Measurements from ENCODE around the gene PLCD1. TPM values are rescaled to one million over a fixed set of nuclear protein-coding genes. Genes with fewer than 3 reads are reported as not detected.
"Not testable (repeated sequence)": the region's sequence is repeated elsewhere in the genome, so short reads cannot be mapped to it uniquely, and the experiment has no call there.

The PLCD1 gene
- 10 to 100 TPM in 1 of 2 experiments, 1 to 10 TPM in 1; 9.7 to 10.1 TPM for total RNA-seq

GRCh38 chr3:38029400-38030125 is at the start of gene PLCD1:
Gene PLCD1 (minus strand): TSS chr3:38029642. CDS start chr3:38029539, 103 bp downstream.
- H3K36me3 Mint-ChIP-seq (ENCODE audit: low read depth), result no peaks in the 10 kb centered on the region
- peaks cover 21% of the 10 kb centered on the region for H3K4me1 Mint-ChIP-seq (ENCODE audit: low read depth)
- peak within 1 kb of the TSS; percentile 19 for H3K4me3 Mint-ChIP-seq
- DNase-seq (peak; percentile 33), ATAC-seq (no peak)
- peaks cover 40% of the 10 kb centered on the region for H3K27me3 Mint-ChIP-seq (ENCODE audit: low read depth)
- H3K27ac Mint-ChIP-seq, result no peak within 1 kb of the TSS
- POLR2A ChIA-PET, result interaction anchor here (0.6 to 1.2 kb wide), 2 partner anchors 10 to 109 kb away, joined by 3 to 6 read pairs; partner anchors contain the start of gene DLEC1
- H3K9me3 Mint-ChIP-seq (ENCODE audit: insufficient read depth), result no peaks in the 10 kb centered on the region
- CTCF ChIA-PET, result interaction anchor here (0.9 to 1.9 kb wide), 2 partner anchors 10 to 56 kb away, joined by 3 to 8 read pairs; partner anchors contain the start of gene DLEC1

- H3K4me1 Mint-ChIP-seq (ENCODE audit: low read depth); ATAC-seq; H3K27ac Mint-ChIP-seq; POLR2A ChIA-PET; H3K27me3 Mint-ChIP-seq (ENCODE audit: low read depth); DNase-seq; H3K4me3 Mint-ChIP-seq; CTCF ChIA-PET; H3K36me3 Mint-ChIP-seq (ENCODE audit: low read depth); H3K9me3 Mint-ChIP-seq (ENCODE audit: insufficient read depth): not testable (repeated sequence)
Measured at GRCh38 chr3:38077073-38077472, 47.6 kb upstream of the PLCD1 start.

DNA sequence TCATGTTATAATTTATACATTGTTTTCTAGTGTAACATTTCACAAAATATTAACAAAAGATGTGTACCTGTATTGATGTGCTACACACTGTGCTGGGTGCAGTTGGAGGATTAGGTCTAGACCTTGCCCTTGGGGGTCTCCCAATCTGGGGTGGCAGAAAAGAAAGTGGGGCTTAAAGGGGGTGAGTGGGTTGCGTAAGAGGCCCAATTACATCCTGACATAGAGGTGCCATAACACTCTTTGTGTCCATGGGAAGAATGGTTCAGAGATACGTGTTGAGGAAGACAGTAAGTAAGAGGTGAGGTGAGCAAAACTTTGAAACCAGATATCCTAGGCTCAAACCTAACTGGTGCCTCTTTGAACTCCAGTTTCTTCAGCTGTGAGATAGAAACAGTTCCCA is 40.6 kb upstream of the PLCD1 start:
- no peaks in the 10 kb centered on the region for H3K4me1 Mint-ChIP-seq (ENCODE audit: low read depth)
- no peak overlapping the region for H3K27ac Mint-ChIP-seq
- ATAC-seq (no peak), DNase-seq (no peak)
- ChIA-PET POLR2A (no interaction called here), CTCF (interaction anchor here (0.7 kb wide), 1 partner anchor 723 kb away, joined by 3 read pairs; no protein-coding TSS in a partner anchor)
- H3K36me3 Mint-ChIP-seq (ENCODE audit: low read depth), result no peaks in the 10 kb centered on the region
- H3K9me3 Mint-ChIP-seq (ENCODE audit: insufficient read depth), result no peaks in the 10 kb centered on the region
- H3K4me3 Mint-ChIP-seq, result no peak overlapping the region
- H3K27me3 Mint-ChIP-seq (ENCODE audit: low read depth), result peaks cover 6% of the 10 kb centered on the region

- H3K4me1 Mint-ChIP-seq (ENCODE audit: low read depth), result no peaks in the 10 kb centered on the region
- no peak overlapping the region for H3K4me3 Mint-ChIP-seq
- H3K9me3 Mint-ChIP-seq (ENCODE audit: insufficient read depth), result no peaks in the 10 kb centered on the region
- CTCF ChIA-PET, result no interaction called here
- POLR2A ChIA-PET, result no interaction called here
- H3K36me3 Mint-ChIP-seq (ENCODE audit: low read depth), result no peaks in the 10 kb centered on the region
- DNase-seq, result no peak
- peaks cover 6% of the 10 kb centered on the region for H3K27me3 Mint-ChIP-seq (ENCODE audit: low read depth)
- H3K27ac Mint-ChIP-seq, result no peak overlapping the region
- no peak for ATAC-seq
Measured at GRCh38 chr3:38067508-38068233, 38.2 kb upstream of the PLCD1 start.

GRCh38 chr3:38064453-38064852 is 35.0 kb upstream of the PLCD1 start:
- POLR2A ChIA-PET; H3K4me3 Mint-ChIP-seq; H3K4me1 Mint-ChIP-seq (ENCODE audit: low read depth); H3K9me3 Mint-ChIP-seq (ENCODE audit: insufficient read depth); CTCF ChIA-PET; H3K27ac Mint-ChIP-seq; ATAC-seq; H3K36me3 Mint-ChIP-seq (ENCODE audit: low read depth); DNase-seq; H3K27me3 Mint-ChIP-seq (ENCODE audit: low read depth): not testable (repeated sequence)

- DNase-seq (no peak), ATAC-seq (no peak)
- Mint-ChIP-seq H3K4me3 (no peak overlapping the region), H3K27me3 (ENCODE audit: low read depth) (peaks cover 9% of the 10 kb centered on the region), H3K9me3 (ENCODE audit: insufficient read depth) (no peaks in the 10 kb centered on the region), H3K36me3 (ENCODE audit: low read depth) (no peaks in the 10 kb centered on the region), H3K4me1 (ENCODE audit: low read depth) (no peaks in the 10 kb centered on the region), H3K27ac (no peak overlapping the region)
- ChIA-PET POLR2A (no interaction called here), CTCF (no interaction called here)
Measured at GRCh38 chr3:38062809-38063208, 33.4 kb upstream of the PLCD1 start.

DNA sequence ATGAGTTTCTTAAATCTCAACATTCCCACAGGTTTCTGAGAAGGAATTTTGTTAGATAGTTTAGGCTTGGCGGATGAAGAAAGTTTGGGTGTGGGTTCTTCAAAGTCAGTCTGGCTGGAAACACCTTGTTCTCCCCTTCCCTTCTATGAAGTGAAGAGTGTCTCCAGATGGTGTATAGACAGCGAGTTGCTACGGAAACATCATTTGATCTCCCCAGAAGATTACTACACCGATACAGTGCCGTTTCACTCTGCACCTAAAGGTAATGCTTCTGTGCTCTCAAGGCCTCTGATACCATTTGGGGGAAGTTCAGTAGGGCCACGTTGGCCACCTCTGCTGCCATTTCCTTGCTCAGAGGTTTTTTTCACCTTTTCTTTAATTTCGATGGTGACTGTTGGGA is 30.1 kb upstream of the PLCD1 start:
- ChIA-PET CTCF (no interaction called here), POLR2A (no interaction called here)
- ATAC-seq, result no peak
- no peak overlapping the region for H3K27ac Mint-ChIP-seq
- DNase-seq, result no peak
- no peaks in the 10 kb centered on the region for H3K36me3 Mint-ChIP-seq (ENCODE audit: low read depth)
- H3K27me3 Mint-ChIP-seq (ENCODE audit: low read depth), result peaks cover 3% of the 10 kb centered on the region
- no peaks in the 10 kb centered on the region for H3K9me3 Mint-ChIP-seq (ENCODE audit: insufficient read depth)
- peaks cover 8% of the 10 kb centered on the region for H3K4me1 Mint-ChIP-seq (ENCODE audit: low read depth)
- H3K4me3 Mint-ChIP-seq, result no peak overlapping the region

DNA sequence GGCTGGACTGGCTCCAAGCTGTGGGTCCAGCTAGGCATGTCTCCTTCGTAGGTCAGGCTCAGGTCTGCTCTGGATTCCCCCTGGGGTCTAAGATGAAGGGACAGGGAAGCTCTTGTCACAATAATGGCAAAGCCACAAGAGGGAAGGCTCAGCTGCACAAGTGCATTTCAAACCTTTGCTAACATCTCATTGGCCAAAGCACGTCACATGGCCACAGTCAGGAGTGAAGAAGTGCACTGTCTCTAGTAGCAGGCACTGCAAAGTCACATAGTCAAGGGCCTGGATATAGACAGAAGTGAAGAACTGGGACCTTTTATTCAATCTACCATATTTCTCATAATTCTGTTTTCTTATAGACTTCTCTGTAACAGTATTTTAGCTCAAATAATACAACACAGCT is 29.7 kb upstream of the PLCD1 start:
- CTCF ChIA-PET, result no interaction called here
- Mint-ChIP-seq H3K27ac (no peak overlapping the region), H3K9me3 (ENCODE audit: insufficient read depth) (no peaks in the 10 kb centered on the region), H3K36me3 (ENCODE audit: low read depth) (no peaks in the 10 kb centered on the region), H3K27me3 (ENCODE audit: low read depth) (peaks cover 3% of the 10 kb centered on the region), H3K4me3 (no peak overlapping the region), H3K4me1 (ENCODE audit: low read depth) (peaks cover 13% of the 10 kb centered on the region)
- ATAC-seq (no peak), DNase-seq (no peak)
- POLR2A ChIA-PET, result no interaction called here

DNA sequence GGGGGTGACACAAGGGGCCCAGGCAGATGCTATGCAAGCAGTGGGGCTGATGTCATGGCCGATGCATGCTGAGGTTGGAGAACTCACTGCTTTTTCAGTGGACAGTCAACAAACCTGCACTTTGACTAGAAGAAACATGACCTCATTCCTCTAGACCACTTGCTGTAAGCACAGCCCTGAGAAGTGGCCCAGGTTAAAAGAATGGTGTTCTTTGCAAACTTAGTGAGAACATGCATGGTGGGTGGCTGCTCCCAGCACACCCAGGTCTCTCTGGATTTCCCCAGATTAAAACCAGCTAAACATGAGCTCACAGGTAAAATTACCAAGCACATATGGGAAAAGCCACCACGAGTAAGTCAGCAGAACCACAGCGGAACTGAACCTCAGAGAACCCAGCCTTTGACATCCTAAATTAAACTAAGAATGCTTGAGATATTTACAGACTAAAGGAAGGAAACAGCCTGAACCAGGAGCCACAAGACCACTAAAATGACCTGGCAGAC is 25.1 kb upstream of the PLCD1 start:
- H3K27me3 Mint-ChIP-seq (ENCODE audit: low read depth), result peaks cover 3% of the 10 kb centered on the region
- ATAC-seq (peak; percentile 15), DNase-seq (no peak)
- H3K36me3 Mint-ChIP-seq (ENCODE audit: low read depth), result no peaks in the 10 kb centered on the region
- H3K4me1 Mint-ChIP-seq (ENCODE audit: low read depth), result peaks cover 13% of the 10 kb centered on the region
- H3K9me3 Mint-ChIP-seq (ENCODE audit: insufficient read depth), result no peaks in the 10 kb centered on the region
- CTCF ChIA-PET, result interaction anchor here (1.2 kb wide), 1 partner anchor 9 kb away, joined by 3 read pairs; no protein-coding TSS in a partner anchor
- H3K27ac Mint-ChIP-seq, result no peak overlapping the region
- POLR2A ChIA-PET, result no interaction called here
- H3K4me3 Mint-ChIP-seq, result no peak overlapping the region

DNA sequence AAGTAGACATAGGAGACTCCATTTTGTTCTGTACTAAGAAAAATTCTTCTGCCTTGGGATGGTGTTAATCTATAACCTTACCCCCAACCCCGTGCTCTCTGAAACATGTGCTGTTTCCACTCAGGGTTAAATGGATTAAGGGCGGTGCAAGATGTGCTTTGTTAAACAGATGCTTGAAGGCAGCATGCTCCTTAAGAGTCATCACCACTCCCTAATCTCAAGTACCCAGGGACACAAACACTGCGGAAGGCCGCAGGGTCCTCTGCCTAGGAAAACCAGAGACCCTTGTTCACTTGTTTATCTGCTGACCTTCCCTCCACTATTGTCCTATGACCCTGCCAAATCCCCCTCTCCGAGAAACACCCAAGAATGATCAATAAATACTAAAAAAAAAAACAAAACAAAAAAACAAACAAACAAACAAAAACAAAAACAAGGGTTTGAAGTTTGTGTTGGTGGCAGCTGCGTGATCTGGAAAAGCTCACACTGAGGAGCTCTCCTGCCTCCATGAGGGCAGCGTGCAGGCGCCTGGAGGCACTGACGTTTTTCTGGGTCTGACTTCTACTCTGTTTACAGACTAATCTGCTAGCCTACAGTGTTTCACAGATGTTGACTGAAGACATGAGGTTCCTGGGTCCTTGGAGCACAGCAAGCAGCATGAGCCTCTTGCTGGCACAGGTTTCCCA is 24.5 kb upstream of the PLCD1 start:
- H3K4me3 Mint-ChIP-seq; H3K36me3 Mint-ChIP-seq (ENCODE audit: low read depth); H3K27me3 Mint-ChIP-seq (ENCODE audit: low read depth); DNase-seq; H3K9me3 Mint-ChIP-seq (ENCODE audit: insufficient read depth); ATAC-seq; H3K27ac Mint-ChIP-seq; POLR2A ChIA-PET: not testable (repeated sequence)
- CTCF ChIA-PET, result interaction anchor here (1.2 kb wide), 1 partner anchor 9 kb away, joined by 3 read pairs; no protein-coding TSS in a partner anchor
- peaks cover 13% of the 10 kb centered on the region for H3K4me1 Mint-ChIP-seq (ENCODE audit: low read depth)

GRCh38 chr3:38053286-38053685 is 23.8 kb upstream of the PLCD1 start:
- CTCF ChIA-PET; H3K36me3 Mint-ChIP-seq (ENCODE audit: low read depth); ATAC-seq; POLR2A ChIA-PET; H3K4me3 Mint-ChIP-seq; H3K9me3 Mint-ChIP-seq (ENCODE audit: insufficient read depth); H3K27me3 Mint-ChIP-seq (ENCODE audit: low read depth); H3K27ac Mint-ChIP-seq; DNase-seq: not testable (repeated sequence)
- H3K4me1 Mint-ChIP-seq (ENCODE audit: low read depth), result peaks cover 13% of the 10 kb centered on the region

- Mint-ChIP-seq H3K4me1 (ENCODE audit: low read depth) (peaks cover 13% of the 10 kb centered on the region), H3K4me3 (no peak overlapping the region), H3K27me3 (ENCODE audit: low read depth) (peaks cover 6% of the 10 kb centered on the region), H3K36me3 (ENCODE audit: low read depth) (no peaks in the 10 kb centered on the region), H3K27ac (no peak overlapping the region), H3K9me3 (ENCODE audit: insufficient read depth) (no peaks in the 10 kb centered on the region)
- CTCF ChIA-PET, result no interaction called here
- POLR2A ChIA-PET, result no interaction called here
- no peak for ATAC-seq
- DNase-seq, result no peak
Measured at GRCh38 chr3:38051131-38051530, 21.7 kb upstream of the PLCD1 start.
